ENCODE results near the gene MSH2.

- TF ChIP-seq POLR2A (IDR thresholded peaks at IDR 0.05) (no peak), CTCF (IDR thresholded peaks at IDR 0.05) (no peak), POLR2AphosphoS5 (IDR thresholded peaks at IDR 0.05) (no peak), EP300 (IDR thresholded peaks at IDR 0.05) (no peak)
Measured at GRCh38 chr2:47510745-47511144, 107.8 kb downstream of the MSH2 start.

Measured in gastroesophageal sphincter (tissue), 3 donors.